HG03060 (cell line): ENCODE results near the gene EVX1.

Experiments used
- ATAC-seq: cut with Tn5 transposase; IDR thresholded peaks from one replicate; pipeline ENCODE4 v1.9.1; 2021; ENCODE audit warnings: low read depth, moderate number of reproducible peaks; ENCODE audit not compliant: unreplicated experiment

EVX1 gene

GRCh38 chr7:27204851-27205322 lies 37.7 kb upstream of the EVX1 start:
- no peak for ATAC-seq

GRCh38 chr7:27205325-27206280 lies 37.0 kb upstream of the EVX1 start:
- ATAC-seq: no peak

GRCh38 chr7:27207348-27207985 lies 35.1 kb upstream of the EVX1 start:
- no peak for ATAC-seq

- no peak for ATAC-seq
Observed at GRCh38 chr7:27208998-27209397, 33.6 kb upstream of the EVX1 start.

GRCh38 chr7:27209933-27210440 lies 32.6 kb upstream of the EVX1 start:
- no peak for ATAC-seq

- ATAC-seq: no peak
Observed at GRCh38 chr7:27210441-27211083, 32.0 kb upstream of the EVX1 start.

DNA sequence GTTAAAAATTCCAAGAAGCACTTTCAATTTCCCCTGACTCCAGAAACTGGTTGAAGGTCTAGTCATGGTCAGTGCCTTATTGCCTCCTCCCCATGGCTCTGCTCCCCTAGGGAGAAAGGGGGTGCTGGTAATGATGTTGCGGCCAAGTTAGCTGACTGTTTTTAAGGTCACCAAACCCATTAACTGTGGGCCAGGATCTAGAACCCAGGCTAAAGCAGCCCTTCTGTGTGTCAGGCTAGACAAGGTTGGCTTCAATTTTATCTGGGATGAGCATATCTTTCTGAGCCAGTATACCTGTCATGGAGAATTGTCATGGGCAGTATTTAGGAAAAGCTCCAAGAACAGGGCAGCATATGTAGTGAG lies 31.5 kb upstream of the EVX1 start:
- no peak for ATAC-seq

- ATAC-seq: no peak
Observed at GRCh38 chr7:27211764-27212204, 30.8 kb upstream of the EVX1 start.

GRCh38 chr7:27212497-27213432 lies 29.8 kb upstream of the EVX1 start:
- no peak for ATAC-seq

GRCh38 chr7:27213433-27214238 lies 29.0 kb upstream of the EVX1 start:
- no peak for ATAC-seq

GRCh38 chr7:27214239-27214950 lies 28.2 kb upstream of the EVX1 start:
- no peak for ATAC-seq

- no peak for ATAC-seq
Observed at GRCh38 chr7:27215356-27215755, 27.2 kb upstream of the EVX1 start.

DNA sequence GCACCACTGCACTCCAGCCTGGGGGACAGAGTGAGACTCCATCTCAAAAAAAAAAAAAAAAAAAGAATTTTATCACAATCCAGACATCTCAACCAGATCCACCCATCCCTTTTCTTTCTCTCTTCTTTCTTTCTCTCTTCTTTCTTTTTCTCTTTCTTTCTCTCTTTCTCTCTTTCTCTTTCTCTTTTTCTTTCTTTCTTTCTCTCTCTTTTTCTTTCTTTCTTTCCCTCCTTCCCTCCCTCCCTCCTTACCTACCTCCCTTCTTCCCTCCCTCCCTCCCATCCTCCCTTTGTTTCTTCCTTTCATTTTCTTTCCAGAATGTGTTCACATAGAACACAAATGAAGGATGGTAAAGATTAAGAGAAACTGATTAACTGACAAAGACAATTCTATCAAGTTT lies 24.7 kb upstream of the EVX1 start:
- ATAC-seq: no peak

DNA sequence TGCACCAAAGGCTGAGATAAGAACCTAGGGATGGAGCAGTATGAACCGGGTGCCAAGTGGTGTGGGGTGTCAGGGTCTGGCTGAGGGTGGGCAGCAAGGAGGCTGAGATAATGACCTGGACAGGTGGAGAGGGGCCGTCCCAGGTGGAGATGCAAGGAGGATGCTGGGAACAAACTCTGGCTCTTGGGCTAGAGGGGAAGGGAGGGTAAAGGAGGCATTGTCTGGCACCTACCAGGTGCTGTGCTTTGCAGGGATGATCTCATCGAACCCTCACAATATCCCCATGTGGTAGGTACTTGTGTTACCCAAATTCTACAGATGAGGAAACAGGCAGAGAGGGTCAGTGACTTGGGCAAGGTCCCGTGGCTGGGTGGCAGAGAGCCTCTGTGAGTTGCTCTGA lies 22.8 kb upstream of the EVX1 start:
- ATAC-seq: no peak

DNA sequence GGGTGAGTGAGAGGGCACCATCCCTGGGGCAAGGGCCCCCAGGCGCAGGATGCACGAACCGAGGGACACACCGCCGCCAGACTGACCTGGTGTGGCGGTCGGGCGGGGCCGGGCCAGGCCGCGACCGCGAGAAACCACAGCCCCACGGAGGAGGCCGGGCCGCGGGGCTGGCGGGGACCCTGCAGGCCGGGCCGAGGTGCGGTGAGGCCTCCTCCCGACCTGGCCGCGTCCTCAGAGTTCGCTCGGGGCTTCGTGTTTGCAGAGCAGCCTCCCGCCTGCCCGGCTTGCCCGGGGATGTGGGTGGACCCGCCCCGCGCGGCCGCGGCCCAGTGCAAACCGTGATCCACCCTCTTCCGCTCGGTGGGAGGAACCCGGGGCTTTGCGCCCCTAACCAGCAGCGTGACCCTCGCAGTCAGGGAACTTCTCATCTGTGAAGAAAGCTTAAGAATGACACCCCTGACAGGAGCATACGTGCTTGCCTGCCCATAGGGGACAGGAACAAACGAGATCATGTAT lies 22.1 kb upstream of the EVX1 start:
- ATAC-seq: no peak

GRCh38 chr7:27221201-27221797 lies 21.3 kb upstream of the EVX1 start:
- no peak for ATAC-seq

DNA sequence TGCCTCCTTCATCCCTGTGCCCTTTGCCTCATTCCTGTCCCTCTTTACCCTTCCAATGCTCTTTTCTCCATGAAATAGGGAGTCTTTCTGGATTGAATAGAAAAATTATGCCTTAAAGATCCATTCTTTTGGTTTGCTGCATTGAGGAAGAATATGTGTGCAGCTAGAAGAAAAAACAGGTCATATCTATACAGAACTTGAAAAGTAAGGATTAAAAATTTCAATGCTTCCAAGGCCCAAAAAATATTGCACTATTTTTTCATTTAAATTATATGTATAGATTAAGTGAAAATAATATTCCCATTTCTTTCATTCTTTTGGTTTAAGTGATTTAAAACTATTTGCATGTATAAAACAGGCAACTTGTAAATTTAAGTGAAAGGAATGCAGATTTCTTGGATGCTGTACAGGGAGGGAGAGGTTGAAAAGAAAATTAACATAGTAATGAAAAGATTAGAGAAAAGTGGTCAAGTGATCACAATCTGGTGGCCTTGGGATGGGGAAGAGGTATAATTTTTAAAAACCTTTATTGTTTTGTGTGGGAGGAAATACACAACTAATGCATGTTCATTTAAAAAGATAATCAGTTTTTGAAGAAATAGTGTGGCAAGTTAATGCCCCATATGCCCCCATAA lies 18.5 kb upstream of the EVX1 start:
- ATAC-seq: no peak
